GM21576 (cell line): ENCODE data around the gene GFOD1.
"Not testable (repeated sequence)": the region's sequence is repeated elsewhere in the genome, so short reads cannot be mapped to it uniquely, and the experiment has no call there.

Experiments
- ATAC-seq: cut with Tn5 transposase; IDR thresholded peaks from one replicate; pipeline ENCODE4 v1.9.1; 2021; ENCODE audit warnings: mild to moderate bottlenecking, moderate library complexity; ENCODE audit not compliant: unreplicated experiment

The GFOD1 gene

DNA sequence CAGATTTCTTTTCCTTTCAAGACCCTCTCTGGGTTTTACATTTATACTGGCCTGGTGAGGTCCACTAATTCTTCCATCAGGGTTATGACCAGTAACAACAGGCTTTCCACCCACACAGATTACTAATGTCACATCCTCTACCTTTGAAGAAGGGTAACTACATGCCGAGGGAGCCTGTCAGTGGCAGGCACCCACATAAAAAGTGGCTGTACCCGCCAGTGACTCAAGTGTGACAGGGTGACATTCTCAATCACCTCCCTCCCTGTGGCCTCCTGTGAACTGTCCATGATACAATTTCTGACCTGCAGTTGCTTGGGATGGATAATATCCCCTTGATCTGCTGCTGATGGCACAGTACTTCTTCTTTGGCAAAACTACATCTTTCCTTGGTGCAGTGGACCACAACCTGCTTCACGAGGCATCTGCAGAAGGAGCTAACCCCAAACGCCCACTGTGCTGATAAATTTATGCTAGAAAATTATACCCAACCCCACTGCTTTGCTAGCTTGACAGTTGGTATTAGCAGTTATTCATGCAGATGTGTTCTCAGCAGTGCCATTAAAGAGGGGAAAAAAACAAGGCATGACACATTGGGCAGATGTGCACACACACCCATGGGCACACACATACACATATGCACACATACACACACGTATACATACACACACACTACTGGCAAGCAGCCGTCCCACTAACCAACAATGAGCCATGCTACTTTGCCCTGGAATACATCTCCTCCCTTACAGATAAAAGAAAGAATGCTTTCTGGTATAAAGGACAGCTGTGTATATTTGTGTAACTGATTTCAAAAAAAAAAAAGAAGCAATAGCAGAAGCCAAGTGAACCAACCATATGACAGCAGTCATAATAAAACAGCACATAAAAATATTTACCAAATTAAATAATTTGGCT is 20.8 kb downstream of the GFOD1 start:
- no peak for ATAC-seq

GRCh38 chr6:13465734-13466133 is 21.7 kb downstream of the GFOD1 start:
- ATAC-seq = no peak

GRCh38 chr6:13463941-13464340 is 23.5 kb downstream of the GFOD1 start:
- no peak for ATAC-seq

DNA sequence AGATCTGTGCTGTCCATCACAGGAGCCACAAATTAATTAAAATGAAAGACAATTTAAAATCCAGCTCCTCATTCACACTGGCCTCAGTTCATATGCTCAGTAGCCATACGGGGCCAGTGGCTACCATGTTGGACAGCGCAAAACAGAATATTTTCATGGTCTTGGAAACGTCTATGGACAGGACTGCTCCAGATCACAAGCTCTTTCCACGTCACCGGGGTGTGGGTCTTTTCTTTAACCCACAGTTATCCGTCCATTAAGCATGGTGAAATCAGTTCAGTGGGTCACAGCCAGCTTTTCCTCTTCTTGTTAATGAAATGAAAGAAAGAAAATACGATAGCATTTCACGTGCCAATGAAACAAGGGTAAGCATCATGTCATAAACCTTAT is 24.1 kb downstream of the GFOD1 start:
- ATAC-seq = no peak

- no peak for ATAC-seq
Observed at GRCh38 chr6:13462458-13463327, 24.7 kb downstream of the GFOD1 start.

GRCh38 chr6:13461805-13462204 is 25.6 kb downstream of the GFOD1 start:
- no peak for ATAC-seq

GRCh38 chr6:13461307-13461706 is 26.1 kb downstream of the GFOD1 start:
- no peak for ATAC-seq

GRCh38 chr6:13460289-13460688 is 27.1 kb downstream of the GFOD1 start:
- ATAC-seq = not testable (repeated sequence)

DNA sequence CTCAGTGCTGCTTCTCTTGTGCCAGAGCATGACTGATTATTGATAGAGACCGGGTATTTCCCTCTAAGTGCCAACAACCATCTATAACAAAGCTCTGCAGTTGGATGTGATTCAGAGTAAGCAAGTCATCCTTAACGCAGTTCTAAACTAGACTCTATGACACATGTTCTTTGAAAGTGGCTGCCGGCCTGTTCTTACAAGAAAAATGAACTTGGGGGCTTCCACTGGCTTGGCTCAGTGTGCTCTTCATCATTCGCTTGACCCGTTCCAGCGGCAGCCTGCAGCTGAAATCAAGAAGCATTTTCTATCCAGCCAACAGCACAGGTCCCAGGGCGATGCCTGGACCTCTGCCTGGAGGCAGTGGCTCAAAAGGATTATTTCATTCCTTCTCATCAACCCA is 29.8 kb downstream of the GFOD1 start:
- no peak for ATAC-seq

DNA sequence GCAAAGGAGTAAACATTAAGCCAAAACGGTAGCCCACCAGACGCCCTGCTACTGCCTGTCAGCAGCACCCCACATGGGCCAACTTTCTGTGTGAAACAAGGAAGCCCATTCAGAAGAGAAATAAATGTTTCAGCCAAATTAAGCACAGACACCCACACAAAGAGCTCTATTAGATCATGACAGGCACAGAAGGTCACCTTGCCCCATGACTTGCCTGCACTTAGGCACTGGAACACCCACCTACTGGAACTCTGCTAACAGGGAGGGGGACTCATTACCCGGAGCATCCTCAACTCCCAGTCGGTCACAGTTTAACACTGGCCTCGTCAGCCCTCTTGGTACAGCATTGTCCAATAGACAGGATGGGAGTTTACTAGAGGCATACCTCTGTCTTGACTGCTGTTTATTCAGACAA is 31.8 kb downstream of the GFOD1 start:
- no peak for ATAC-seq

DNA sequence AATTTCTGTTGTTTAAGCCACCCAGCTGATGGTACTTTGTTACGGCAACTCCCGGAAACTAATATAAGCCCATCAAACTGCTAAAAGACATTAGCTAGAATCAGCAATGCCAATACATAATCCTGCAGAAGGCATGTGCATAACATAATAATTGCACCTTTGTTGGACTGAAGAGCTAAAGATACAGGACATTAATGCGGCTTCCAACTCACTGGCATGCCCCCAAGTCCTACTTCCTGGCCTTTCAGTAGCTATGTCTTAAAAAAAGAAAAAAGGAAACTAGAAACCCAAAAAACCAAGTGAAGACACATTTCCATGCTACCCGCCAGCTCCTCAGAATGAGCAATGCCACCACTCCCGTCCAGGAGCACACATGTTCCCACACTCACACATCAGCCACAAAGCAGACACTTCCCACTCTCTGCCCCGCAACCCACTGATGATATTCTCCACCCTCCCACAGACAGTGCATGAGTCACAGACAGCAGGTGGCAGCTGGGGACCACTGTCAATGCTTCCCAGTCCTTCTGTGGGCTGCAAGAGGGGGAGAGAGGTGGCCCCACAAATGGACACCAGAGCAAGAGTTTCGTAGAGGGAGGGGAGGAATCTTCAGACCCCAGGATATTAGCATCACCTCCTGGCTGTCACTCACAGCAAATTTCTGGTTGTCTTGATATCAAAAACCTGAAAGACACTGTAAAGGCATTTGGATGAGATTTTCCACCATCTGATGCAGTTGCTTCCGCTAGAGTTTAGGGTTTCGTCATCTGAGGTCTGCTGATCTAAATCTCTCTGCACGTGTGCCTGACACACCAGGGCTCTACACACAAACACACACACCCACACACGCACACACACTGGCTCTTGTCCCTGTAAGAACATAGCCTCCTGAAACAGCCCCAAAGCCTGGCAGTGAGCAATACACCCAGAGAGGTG is 32.8 kb downstream of the GFOD1 start:
- peak; percentile 45 for ATAC-seq

DNA sequence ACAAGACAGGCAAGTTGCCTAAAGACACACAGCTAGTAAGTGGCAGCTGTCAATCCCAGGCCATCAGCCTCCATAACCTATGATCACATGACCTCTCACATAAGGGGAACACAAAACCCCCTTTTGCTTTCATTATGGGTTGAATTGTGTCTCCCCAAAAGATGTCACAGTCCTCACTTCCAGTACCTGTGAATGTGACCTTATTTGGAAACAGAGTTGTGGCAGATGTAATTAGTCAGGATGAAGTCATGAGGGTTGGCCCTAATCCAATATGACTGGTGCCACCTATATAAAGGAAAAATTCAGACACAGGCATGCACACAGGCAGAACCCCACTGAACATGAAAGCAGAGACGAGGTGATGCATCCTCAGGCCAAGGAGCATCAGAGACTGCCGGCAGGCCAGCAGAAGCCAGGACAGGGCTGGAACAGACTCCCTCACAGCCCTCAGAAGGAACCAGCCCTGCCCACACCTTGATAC is 33.6 kb downstream of the GFOD1 start:
- no peak for ATAC-seq

DNA sequence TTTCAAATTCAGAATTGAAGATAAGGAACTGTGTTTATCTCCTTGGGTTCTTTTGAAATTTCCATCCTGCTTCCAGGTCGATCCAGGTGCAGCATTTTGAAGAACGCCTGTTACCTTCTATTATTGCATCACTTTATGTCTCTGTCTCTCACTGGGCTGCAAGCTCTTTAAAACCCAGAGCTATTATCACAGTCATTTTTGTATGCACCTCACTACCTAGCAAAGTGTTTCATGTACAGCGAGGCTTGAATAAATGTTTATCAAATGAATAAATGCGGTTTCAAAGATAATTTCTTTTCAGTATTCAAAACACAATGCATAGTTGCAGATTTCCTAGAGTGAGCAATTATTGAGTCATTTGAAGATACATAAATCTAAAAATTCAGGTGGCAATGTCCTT is 34.2 kb downstream of the GFOD1 start:
- no peak for ATAC-seq

- ATAC-seq = no peak
Observed at GRCh38 chr6:13452346-13453117, 34.9 kb downstream of the GFOD1 start.

- no peak for ATAC-seq
Observed at GRCh38 chr6:13451181-13451895, 36.1 kb downstream of the GFOD1 start.

- ATAC-seq = no peak
Observed at GRCh38 chr6:13450628-13451027, 36.8 kb downstream of the GFOD1 start.

- ATAC-seq = no peak
Observed at GRCh38 chr6:13447949-13448724, 39.3 kb downstream of the GFOD1 start.

DNA sequence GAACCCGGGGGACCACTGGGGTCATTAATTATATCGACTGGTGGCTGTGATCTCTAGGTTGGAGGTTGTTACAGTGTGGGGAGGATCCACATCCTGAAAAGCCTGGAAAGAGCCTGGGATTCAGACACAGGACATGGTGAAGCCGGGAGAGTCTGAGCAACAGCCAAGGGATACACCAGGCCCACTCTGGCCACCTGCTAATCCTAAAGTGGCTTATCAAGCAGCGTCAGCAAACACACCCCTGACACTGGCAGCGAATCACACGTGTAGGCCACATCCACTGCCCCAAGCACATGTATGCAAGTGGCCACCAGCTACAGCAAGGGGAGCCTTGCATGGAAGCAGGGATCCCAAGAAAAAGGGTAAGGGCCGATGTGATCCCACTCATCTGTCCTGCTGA is 41.0 kb downstream of the GFOD1 start:
- ATAC-seq = no peak

- no peak for ATAC-seq
Observed at GRCh38 chr6:13445744-13446115, 41.7 kb downstream of the GFOD1 start.
